Esophagus muscularis mucosa (tissue), 4 donors: Measurements from ENCODE around the gene MPRIP. TPM values are rescaled to one million over a fixed set of nuclear protein-coding genes. Genes with fewer than 3 reads are reported as not detected.

ENCODE experiments used
- DNase-seq: peaks from one replicate; pipeline ENCODE4 v3.0.0-alpha.2; 2017; ENCODE audit errors: extremely low spot score
- H3K27ac ChIP-seq, 4 donors: fragments of 200-600 bp; sonication (generic); replicated peaks in 1 of 4; 1 replicate in 3 of 4; 2 replicates in 1 of 4; pipeline ENCODE4 v1.5.1; 2016 to 2019; ENCODE audit warnings: mild to moderate bottlenecking in 1 of 4
- H3K27me3 ChIP-seq, 4 donors: fragments of 200-600 bp; sonication (generic); one replicate each; pipeline versions ENCODE4 v1.5.1 to v1.6.0; 2016 to 2019
- H3K36me3 ChIP-seq, 4 donors: fragments of 200-600 bp; sonication (generic); one replicate each; pipeline ENCODE4 v1.5.1; 2016 to 2019
- H3K4me1 ChIP-seq, 4 donors: fragments of 200-600 bp; sonication (generic); one replicate each; pipeline ENCODE4 v1.5.1; 2016 to 2019
- H3K4me3 ChIP-seq, 4 donors: fragments of 200-600 bp; sonication (generic); 1 replicate in 2 of 4; 2 replicates in 2 of 4; pipeline ENCODE4 v1.5.1; 2016 to 2019; ENCODE audit warnings: mild to moderate bottlenecking in 4 of 4, moderate library complexity in 1 of 4
- H3K9me3 ChIP-seq, 4 donors: fragments of 200-600 bp; sonication (generic); 1 replicate in 3 of 4; 2 replicates in 1 of 4; pipeline ENCODE4 v1.5.1; 2016 to 2019
- EP300 ChIP-seq: sonication (generic); formaldehyde crosslinking; IDR thresholded peaks from one replicate; pipeline ENCODE4 v1.6.1; 2017; ENCODE audit warnings: antibody characterized with exemption
- POLR2A ChIP-seq: fragments of 450-650 bp; IDR thresholded peaks from one replicate; pipeline ENCODE4 v1.6.1; 2017; ENCODE audit warnings: antibody characterized with exemption, moderate library complexity, mild to moderate bottlenecking, low read depth
- POLR2AphosphoS5 ChIP-seq, 2 donors: sonication (generic); formaldehyde crosslinking; IDR thresholded peaks; one replicate each; pipeline ENCODE4 v1.6.1; 2017; ENCODE audit warnings: antibody characterized with exemption in 2 of 2
- WGBS: methylation state at CpG from one replicate; pipeline ENCODE4 v1.1.5; 2018; 5-methylcytosine and 5-hydroxymethylcytosine counted together
- intact Hi-C: fragments of 100-400 bp; cut with DNase I; formaldehyde crosslinking; loops from one replicate; pipeline ENCODE4 v1.15.1; 2023
- total RNA-seq, 4 donors: library from RNA; depleted of rRNA; stranded (reverse); fragments of >200 nt; gene quantifications; one replicate each; pipeline versions ENCODE4 v1.1.0 to v1.2.1, GENCODE V29; 2016
- TF ChIP-seq, protein P1 (sequence below), 3 experiments: fragments of 200-600 bp in 2 of 3; fragments of 450-650 bp in 1 of 3; sonication (generic) in 2 of 3; IDR thresholded peaks; one replicate each; pipeline ENCODE4 v1.5.1; 2017 to 2019; ENCODE audit warnings: antibody characterized with exemption in 3 of 3, mild to moderate bottlenecking in 2 of 3, moderate library complexity in 1 of 3

MPRIP gene
- total RNA-seq, 4 donors from 2014 or later = 108 to 194 (median 129) TPM

- no peak for TF ChIP-seq POLR2A
- no peak for TF ChIP-seq EP300
- TF ChIP-seq POLR2AphosphoS5 (IDR thresholded peaks at IDR 0.05) = no peak
- TF ChIP-seq, protein P1, sequence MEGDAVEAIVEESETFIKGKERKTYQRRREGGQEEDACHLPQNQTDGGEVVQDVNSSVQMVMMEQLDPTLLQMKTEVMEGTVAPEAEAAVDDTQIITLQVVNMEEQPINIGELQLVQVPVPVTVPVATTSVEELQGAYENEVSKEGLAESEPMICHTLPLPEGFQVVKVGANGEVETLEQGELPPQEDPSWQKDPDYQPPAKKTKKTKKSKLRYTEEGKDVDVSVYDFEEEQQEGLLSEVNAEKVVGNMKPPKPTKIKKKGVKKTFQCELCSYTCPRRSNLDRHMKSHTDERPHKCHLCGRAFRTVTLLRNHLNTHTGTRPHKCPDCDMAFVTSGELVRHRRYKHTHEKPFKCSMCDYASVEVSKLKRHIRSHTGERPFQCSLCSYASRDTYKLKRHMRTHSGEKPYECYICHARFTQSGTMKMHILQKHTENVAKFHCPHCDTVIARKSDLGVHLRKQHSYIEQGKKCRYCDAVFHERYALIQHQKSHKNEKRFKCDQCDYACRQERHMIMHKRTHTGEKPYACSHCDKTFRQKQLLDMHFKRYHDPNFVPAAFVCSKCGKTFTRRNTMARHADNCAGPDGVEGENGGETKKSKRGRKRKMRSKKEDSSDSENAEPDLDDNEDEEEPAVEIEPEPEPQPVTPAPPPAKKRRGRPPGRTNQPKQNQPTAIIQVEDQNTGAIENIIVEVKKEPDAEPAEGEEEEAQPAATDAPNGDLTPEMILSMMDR (IDR thresholded peaks at IDR 0.05) = no peak
- Histone ChIP-seq H3K27me3 (no peaks in the 10 kb centered on the region), H3K9me3 (no peaks in the 10 kb centered on the region), H3K36me3 (no peaks in the 10 kb centered on the region), H3K4me3 (no peak overlapping the region), H3K4me1 (peaks cover 54 to 77% (median 67%) of the 10 kb centered on the region in 4 donors), H3K27ac (peak overlapping the region; percentile 30 to 55 (median 42))
- DNase-seq = no peak
- intact Hi-C loops = no loop called here
- WGBS = 29% methylated on average over 3 of the region's 3 CpGs
Measured at GRCh38 chr17:17120701-17121100, 78.4 kb downstream of the MPRIP start.

DNA sequence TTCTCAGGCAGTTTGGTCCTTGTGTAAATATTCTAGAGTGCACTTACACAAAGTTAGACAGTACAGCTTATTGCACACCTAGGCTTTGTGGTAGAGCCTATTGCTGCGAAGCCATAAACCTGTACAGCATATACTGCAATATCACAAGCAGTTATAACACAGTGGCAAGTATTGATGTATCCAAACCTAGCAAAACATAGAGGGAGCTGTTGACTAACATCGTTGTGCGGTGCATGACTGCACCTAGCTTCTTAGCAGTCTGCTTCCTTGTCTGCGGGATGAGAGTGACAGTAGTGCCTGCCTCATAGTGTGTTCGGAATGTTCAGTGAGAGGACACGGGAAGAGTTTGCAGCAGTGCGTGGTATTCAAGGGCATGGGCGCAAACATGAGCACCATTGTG lies 78.9 kb downstream of the MPRIP start:
- no peaks in the 10 kb centered on the region for H3K36me3 ChIP-seq
- H3K4me3 ChIP-seq = no peak overlapping the region
- DNase-seq = no peak
- 72% methylated on average over 8 of the region's 8 CpGs for WGBS
- intact Hi-C loops = no loop called here
- TF ChIP-seq, protein P1 (IDR thresholded peaks at IDR 0.05) = no peak
- TF ChIP-seq EP300 (no peak), POLR2AphosphoS5 (IDR thresholded peaks at IDR 0.05) (no peak), POLR2A (no peak)
- peaks cover 54 to 77% (median 68%) of the 10 kb centered on the region in 4 donors for H3K4me1 ChIP-seq
- H3K27ac ChIP-seq = peak overlapping the region; percentile 30 to 55 (median 42)
- no peaks in the 10 kb centered on the region for H3K9me3 ChIP-seq
- no peaks in the 10 kb centered on the region for H3K27me3 ChIP-seq

DNA sequence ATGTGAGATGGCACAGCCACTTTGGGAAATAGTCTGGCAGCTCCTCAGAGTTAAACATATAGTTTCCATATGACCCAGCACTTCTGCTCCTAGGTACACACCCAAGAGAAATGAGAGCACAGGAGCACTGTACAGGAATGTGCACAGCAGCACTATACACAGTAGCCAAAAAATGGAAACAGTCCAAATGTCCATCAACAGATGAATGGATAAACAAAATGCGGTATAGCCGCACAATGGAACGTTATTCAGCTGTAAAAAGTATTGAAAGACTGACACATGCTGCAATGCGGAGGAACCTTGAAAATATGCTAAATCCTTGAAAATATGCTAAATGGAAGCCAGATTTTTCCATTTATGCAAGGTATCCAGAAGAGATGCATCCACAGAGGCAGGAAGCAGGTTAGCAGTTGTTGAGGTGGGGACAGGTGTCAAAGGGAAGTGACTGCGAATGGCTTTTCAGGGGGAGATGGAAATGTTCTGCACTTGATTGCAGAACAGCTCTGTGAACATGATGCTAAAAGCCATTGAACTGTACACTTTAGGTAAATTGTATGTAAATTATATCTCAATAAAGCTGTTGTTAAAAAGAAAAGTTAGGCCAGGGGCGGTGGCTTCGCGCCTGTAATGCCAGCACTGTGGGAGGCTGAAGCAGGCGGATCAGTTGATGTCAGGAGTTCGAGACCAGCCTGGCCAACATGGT lies 80.7 kb downstream of the MPRIP start:
- no peak overlapping the region for H3K27ac ChIP-seq
- WGBS = 79% methylated on average over 10 of the region's 10 CpGs
- no peaks in the 10 kb centered on the region for H3K27me3 ChIP-seq
- peaks cover 0 to 15% (median 13%) of the 10 kb centered on the region in 4 donors for H3K36me3 ChIP-seq
- H3K4me3 ChIP-seq = no peak overlapping the region
- H3K9me3 ChIP-seq = no peaks in the 10 kb centered on the region
- DNase-seq = no peak
- H3K4me1 ChIP-seq = peaks cover 51 to 80% (median 72%) of the 10 kb centered on the region in 4 donors
- TF ChIP-seq EP300 (no peak), POLR2AphosphoS5 (IDR thresholded peaks at IDR 0.05) (no peak), POLR2A (no peak)
- TF ChIP-seq, protein P1 (IDR thresholded peaks at IDR 0.05) = no peak
- intact Hi-C loops = no loop called here

DNA sequence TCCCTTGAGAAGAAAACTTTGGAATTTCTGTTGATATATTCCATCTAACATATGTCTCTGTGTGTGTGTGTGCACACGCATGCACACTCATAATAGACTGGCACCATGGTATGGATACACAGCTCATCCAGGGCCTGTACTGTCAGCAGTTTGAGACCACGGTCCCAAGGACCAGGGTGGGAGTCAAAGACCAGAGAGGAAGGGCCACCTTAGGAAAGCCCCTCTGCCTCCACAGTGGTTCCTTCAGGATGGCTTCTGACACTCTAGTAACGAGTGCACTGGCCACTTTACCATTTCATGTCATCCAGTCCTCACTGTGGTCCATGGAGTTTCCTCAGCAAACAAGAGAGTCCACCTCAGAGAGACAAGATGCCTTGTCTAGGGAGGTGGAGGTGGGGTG lies 82.1 kb downstream of the MPRIP start:
- no peak overlapping the region for H3K4me3 ChIP-seq
- intact Hi-C loops = no loop called here
- peaks cover 37 to 80% (median 66%) of the 10 kb centered on the region in 4 donors for H3K4me1 ChIP-seq
- no peak for TF ChIP-seq EP300
- peak overlapping the region in 1 of 4 donors; percentile 8 for H3K27ac ChIP-seq
- no peak for DNase-seq
- H3K36me3 ChIP-seq = peaks cover 0 to 29% (median 24%) of the 10 kb centered on the region in 4 donors
- no peaks in the 10 kb centered on the region for H3K9me3 ChIP-seq
- WGBS = 100% methylated on average over 1 of the region's 3 CpGs
- no peaks in the 10 kb centered on the region for H3K27me3 ChIP-seq

DNA sequence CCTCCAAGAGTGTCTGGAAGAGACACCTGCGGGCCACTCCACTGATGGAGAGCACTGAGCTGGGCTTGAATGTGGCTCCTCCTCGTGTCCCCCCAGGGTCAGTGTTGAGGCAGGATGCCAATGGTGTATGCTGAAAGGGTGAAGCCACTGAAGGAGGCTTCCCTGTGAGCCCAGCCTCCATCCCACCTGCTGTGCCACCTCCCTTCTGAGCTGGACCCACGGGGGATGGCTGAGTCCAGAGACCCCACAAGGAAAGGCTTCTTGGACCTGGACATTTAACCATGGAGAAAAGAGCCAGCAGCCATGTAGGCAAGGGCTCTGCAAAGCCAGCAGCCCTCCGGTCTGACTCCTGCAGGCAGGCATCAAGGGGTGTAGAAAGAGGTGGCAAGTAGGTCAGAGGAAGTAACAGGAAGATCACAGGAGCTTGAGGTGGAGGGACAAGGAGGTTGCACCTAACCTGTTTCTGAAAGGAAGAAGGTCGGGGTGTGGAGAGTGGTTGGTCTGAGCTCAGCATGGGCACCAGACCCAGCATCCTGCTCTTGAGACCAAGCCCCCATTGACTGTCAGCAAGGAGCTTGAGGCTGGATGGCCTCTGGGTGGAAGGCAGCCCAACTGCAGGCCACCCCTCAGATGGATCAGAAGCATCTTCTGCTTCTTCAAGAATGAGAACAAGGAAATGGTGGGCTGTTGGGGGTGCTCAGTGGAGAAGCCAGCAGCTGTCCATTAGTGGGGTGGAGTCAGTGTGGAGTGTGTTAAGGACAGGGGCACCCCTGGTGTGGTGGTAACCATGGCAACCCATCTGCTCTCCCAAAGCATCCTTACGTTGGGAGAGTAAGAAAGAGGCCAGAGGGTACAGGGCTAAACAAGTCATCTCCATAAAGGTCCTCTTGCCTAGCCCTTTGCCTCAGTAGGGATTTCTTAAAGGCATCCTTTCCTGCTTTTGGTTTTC lies 83.2 kb downstream of the MPRIP start:
- no peak overlapping the region for H3K27ac ChIP-seq
- intact Hi-C loops = no loop called here

More for the DNA sequence above, 83.2 kb downstream of the MPRIP start:
- no peak for TF ChIP-seq POLR2AphosphoS5 (IDR thresholded peaks at IDR 0.05)
- TF ChIP-seq EP300 = no peak
- TF ChIP-seq, protein P1 (IDR thresholded peaks at IDR 0.05) = no peak
- no peak for TF ChIP-seq POLR2A
- no peak for DNase-seq
- Histone ChIP-seq H3K9me3 (no peaks in the 10 kb centered on the region), H3K4me3 (no peak overlapping the region), H3K4me1 (peaks cover 29 to 70% (median 59%) of the 10 kb centered on the region in 4 donors), H3K36me3 (peaks cover 0 to 40% (median 35%) of the 10 kb centered on the region in 4 donors), H3K27me3 (no peaks in the 10 kb centered on the region)
- WGBS = 81% methylated on average over 4 of the region's 6 CpGs
